ENCODE data around the gene PRSS53.
"Not testable (repeated sequence)": the region's sequence is repeated elsewhere in the genome, so short reads cannot be mapped to it uniquely, and the experiment has no call there.

The PRSS53 gene

DNA sequence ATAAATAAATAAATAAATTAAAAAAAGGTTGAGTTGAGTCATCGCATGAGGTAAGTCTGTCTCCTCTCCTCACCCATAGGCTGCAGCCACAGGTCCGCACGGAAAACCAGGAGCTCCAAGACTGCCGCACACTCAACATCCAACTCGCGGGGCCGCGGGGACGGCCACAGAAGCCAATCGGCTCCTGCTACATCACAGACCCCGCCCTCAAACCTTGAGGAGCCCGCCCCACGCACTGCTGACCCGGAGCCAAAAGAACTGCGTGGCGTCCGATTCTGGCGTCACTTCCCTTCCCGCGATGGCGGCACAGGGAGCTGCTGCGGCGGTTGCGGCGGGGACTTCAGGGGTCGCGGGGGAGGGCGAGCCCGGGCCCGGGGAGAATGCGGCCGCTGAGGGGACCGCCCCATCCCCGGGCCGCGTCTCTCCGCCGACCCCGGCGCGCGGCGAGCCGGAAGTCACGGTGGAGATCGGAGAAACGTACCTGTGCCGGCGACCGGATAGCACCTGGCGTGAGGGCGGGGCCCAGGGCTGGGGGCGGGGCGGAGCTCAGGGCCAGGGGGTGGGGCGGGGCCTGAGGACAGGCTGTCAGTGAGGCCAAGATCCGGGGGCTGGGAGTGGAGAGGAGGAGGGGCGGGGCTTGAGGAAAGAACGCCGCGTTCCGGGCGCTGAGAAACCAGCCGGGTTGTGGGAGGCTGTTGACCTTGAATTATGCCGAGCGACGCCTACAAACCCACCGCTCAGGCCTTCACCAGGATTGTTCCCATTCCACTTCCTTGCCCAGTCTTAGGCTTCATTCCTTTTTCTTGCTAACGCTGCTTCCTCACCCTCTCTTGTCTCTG is 28.9 kb upstream of the PRSS53 start, which contains the start of gene KAT8:
TSS of gene KAT8 (plus strand) at position 281 of the 839 bp plus-strand sequence. CDS start at position 299, 18 bp downstream.
- DNase-seq, result peak; percentile 98

DNA sequence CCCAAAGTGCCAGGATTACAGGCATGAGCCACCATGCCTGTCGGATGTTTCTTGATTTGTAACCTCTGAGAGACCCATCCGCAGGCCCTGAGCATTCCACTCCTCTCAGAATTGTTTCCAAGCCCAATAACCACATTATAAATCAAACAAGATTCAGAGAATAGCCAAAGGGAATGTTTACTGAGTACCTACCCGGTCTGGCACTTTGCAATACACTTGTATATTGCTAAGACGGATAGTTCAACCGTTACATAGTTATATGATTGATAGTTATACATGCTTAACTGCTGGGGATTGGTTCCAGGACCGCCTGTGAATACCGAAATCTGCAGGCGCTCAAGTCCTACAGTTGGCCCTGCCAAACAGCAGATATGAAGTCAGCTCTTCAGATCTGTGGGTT is 25.7 kb upstream of the PRSS53 start:
- DNase-seq, result no peak

DNA sequence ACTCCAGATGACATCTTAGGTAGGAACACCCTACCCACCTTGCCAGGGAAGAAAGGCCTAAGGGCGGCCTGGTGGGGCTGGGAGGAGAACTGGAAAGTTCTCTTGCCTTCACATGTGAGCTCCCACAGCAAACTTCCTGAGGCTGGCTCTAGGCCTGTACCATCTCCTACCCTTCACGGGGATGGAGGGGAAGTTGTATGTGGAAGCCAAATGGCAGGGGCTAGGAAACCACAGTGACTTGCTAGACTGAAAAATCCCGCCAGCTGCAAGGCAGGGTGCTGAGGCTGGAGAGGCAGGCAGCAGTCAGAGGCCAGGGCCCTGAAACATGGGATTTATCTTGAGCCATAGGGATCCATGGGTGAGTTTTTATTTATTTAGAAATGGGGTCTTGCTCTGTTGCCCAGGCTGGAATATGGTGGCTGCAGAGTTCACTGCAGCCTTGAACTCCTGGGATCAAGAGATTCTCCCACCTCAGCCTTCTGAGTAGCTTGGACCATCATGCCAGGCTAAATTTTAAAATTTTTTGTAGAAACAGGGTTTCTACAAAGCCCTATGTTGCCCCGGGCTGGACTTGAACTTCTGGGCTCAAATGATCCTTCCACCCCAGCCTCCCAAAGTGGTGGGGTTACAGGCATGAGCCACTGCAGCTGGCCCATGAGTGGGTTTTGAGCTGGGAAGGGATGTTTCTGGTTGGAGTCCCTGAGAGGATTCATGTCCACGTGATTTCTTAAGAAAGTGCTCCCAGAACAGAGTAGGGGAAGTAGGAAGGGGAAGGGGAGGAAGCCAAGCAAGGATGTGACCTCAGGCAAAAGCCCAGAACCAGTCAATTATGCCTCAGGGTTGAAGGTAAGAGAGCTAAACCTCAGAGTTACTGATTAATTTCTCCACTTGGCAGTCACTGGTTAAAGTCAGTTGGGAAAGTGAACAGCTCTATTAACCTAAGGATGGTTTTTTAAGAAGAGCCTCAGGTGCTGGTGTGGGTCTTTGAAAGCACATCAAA is 24.7 kb upstream of the PRSS53 start:
- no peak for DNase-seq

DNA sequence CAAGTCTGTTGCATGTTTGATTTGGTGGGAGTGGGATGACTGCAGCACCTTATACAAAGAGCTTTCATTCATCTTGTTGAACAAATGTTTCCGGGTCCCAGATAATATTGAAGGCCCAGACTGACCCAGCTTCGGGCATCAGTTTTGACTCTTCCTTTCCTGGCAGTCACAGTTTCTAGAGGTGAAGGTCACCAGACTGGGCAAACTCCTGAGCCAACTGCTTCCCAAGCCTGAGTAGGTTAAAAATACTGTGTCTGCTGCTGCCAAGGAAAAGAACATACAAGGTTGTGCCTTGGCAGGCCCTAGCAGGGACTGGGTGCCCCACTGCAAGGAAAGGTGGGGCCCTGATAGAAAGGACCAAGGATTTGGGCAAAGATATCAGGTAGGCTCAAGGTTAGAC is 24.0 kb upstream of the PRSS53 start:
- no peak for DNase-seq

DNA sequence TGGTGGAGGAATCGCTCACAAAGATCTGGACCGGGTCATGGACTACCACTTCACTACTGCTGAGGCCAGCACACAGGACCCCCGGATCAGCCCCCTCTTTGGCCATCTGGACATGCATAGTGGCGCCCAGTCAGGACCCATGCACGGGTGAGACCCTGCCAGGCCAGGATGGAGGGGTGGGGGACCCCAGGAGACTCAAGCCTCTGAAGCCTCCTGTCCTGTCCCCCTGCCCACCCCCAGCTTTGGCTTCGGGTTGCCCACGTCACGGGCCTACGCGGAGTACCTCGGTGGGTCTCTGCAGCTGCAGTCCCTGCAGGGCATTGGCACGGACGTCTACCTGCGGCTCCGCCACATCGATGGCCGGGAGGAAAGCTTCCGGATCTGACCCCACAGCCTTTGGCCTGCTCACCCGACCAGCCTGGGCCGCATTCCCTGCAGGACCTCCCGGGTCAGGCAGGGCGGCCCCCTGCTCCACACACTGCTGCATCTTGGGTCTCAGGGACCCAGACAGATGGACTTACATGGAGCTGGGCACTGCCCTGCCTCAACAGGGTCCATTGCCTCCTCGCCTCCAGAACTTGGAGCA is 23.2 kb upstream of the PRSS53 start:
- no peak for DNase-seq

- DNase-seq, result no peak
Measured at GRCh38 chr16:31110106-31111034, 21.6 kb upstream of the PRSS53 start.

DNA sequence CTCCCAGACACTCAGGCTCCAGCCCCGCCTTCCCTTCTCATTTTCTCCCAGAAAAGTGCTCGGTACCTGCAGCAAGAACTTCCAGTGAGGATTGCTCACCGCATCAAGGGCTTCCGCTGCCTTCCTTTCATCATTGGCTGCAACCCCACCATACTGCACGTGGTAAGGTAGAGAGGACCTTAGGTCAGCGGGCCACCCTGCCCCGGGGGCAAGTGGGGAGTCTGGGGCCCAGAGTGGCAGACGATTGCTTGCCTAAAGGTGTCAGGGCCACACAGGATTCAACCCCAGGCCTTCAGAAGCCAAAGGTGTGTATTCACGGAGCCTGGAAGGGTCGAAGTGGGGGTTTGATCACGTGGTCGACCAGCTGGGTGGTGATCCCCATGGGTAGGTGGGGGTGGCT is 20.9 kb upstream of the PRSS53 start:
- no peak for DNase-seq

GRCh38 chr16:31108794-31109558 is 20.2 kb upstream of the PRSS53 start:
- DNase-seq, result no peak

DNA sequence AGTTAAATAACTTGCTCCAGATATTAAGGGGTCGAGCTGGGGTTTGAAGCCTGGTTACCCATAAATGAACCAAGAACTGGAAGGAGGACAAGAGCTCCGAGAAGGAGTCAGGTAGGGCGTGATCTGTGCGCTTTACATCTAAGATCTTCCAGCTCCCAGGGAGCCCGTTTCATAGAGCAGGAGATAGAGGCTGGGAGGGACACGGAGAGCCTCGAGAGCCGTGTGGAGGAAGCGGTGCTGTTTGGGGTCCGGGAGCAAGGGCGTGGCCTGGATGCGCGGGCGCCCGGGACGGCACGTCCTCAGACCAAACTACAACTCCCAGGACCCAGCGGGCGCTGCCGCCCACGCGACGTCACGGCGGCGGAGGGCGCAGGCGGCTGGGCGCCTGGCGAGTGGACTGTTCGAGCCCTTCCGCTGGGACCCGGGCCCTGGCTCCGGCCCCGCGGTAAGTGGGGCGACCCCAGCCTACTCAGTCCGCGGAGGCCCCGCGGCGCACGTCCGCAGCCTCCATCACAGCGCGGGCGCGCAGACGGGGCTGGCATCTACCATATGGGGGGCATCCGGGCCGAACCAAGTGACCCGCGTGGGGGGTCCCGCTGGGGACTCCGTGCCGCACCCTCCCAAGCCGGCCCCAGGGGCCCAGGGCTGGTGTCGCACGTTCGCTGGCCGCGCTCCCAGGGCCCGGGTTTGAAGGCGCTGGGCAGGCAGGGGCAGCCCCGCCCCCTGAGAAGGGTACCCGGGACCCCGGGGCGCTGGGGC is 19.5 kb upstream of the PRSS53 start, which contains the start of gene BCKDK:
TSS of gene BCKDK (plus strand) at position 352 of the 759 bp plus-strand sequence. CDS start 838 bp downstream, outside the sequence.
- DNase-seq, result peak; percentile 9

DNA sequence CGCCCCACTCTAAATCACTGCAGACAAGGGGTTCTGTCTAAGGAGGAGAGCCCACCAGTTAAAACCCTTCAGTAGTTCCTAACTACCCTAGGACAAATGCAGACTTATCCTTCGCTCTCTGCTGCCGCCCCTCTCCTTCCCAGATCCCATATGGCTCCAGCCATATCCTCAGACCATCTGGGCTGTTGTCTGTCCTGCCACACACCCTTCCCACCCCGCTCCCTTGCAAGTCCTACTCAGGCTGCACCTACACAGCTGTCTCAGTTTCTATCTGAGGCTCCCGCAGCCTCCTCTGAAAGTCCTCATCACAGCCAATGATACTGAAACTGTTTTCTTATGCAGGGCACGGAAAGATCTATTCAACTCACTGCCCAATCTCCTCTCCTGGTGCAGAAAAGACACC is 18.7 kb upstream of the PRSS53 start:
- no peak for DNase-seq

- DNase-seq, result no peak
Measured at GRCh38 chr16:31106509-31107464, 18.0 kb upstream of the PRSS53 start.

- DNase-seq, result no peak
Measured at GRCh38 chr16:31105677-31106213, 17.0 kb upstream of the PRSS53 start.

- DNase-seq, result not testable (repeated sequence)
Measured at GRCh38 chr16:31100876-31101641, 12.3 kb upstream of the PRSS53 start.

GRCh38 chr16:31099860-31100638 is 11.3 kb upstream of the PRSS53 start:
- DNase-seq, result no peak

DNA sequence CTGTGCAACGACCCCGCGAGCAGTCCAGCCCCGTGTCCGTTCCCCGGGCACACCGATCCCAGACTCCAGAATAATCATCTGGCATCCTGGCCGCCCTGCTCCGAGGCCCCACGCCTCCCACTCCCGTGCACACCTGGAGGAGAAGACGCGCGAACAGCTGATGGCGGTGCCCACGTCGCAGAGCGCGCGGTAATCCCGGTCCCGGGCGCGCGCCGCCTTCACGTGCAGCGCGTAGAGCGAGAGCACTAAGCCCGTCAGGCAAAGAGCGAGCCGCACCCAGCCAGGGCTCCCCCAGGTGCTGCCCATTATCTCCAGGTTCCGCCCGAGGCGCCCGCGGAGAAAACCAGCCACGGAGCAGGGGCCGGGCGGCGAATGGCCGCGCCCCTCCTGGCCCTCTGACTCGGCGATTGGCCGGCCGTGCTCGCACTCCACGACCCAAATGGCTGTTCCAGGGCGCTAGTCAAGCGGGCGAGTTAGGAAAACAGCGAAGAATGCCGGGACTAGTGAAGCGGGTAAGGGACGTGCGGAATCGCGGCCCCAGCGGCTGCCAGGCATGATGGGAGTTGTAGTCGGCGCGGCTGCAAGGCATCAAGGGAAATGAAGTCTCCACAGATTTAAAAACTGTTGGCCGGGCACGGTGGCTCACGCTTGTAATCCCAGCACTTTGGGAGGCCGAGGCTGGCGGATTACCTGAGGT is 5.8 kb upstream of the PRSS53 start, which contains the start of gene VKORC1:
TSS of gene VKORC1 (minus strand) at position 374 of the 697 bp plus-strand sequence. CDS start at position 306, 68 bp downstream.
- peak; percentile 95 for DNase-seq

- no peak for DNase-seq
Measured at GRCh38 chr16:31094088-31094423, 5.3 kb upstream of the PRSS53 start.
